ENCODE results near the gene SLC43A2. TPM values are rescaled to one million over a fixed set of nuclear protein-coding genes. Genes with fewer than 3 reads are reported as not detected.

SLC43A2 gene
- polyA plus RNA-seq, 4 donors: 2.9 to 31.5 (median 9.9) TPM

DNA sequence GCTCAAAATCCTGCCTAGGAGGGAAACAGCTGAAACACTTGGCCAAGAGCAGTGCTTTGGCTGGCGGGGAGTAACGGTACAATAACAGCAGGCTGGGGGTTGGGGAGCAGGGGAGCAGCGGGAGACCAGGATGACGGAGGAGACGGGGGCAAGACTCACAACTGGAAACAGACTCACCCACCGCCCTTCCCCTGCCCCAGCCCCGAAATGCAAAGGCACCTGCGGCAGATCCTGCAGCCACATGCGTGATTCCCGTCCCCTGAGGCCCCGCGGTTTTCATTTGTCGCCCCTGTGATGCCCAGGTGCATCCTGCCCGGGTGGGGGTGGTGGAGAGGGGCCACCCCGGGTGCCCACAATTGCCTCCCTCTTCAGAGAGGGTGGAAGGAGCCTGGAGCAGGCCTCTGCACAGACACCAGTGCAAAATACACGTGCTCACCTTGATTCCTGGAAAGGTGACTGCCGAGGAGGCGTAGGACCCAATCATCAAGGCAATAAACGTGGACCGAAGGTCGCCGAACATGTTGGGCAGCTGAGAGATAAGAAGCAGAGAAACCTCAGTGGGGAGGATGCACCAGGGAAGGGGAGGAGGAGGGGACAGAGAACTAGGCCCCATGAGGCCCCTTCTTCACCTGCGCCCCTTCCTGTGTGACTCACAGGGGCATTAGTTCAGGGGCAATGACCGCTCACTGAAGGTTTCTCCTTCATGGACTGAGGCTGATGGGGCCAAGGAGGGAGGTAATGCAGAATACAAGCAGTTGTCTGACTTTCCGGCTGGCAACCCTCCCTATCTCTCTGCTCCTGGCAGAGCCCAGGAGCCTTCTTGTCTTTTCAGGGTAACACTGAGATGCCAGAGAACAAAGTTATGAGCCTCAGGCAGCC, 35.6 kb downstream of the SLC43A2 start:
- Histone ChIP-seq H3K27me3 (ENCODE audit: control insufficient read depth in 3 of 3, insufficient read depth in 3 of 3, low read length in 3 of 3) (no peaks in the 10 kb centered on the region), H3K9me3 (ENCODE audit: control insufficient read depth in 2 of 2, insufficient read depth in 1 of 2, low read depth in 1 of 2, low read length in 1 of 2) (no peaks in the 10 kb centered on the region), H3K36me3 (ENCODE audit: control insufficient read depth in 3 of 3, insufficient read depth in 2 of 3, low read depth in 1 of 3, low read length in 3 of 3) (peaks cover 0 to 74% (median 0%) of the 10 kb centered on the region in 3 donors), H3K4me3 (ENCODE audit: low read depth in 1 of 3, low read length in 3 of 3) (no peak overlapping the region), H3K27ac (ENCODE audit: low read depth in 1 of 3, low read length in 2 of 3) (peak overlapping the region; percentile 29 to 86 (median 85)), H3K4me1 (ENCODE audit: control insufficient read depth in 3 of 3, insufficient read depth in 2 of 3, low read depth in 1 of 3, low read length in 2 of 3) (peaks cover 5 to 68% (median 26%) of the 10 kb centered on the region in 3 donors)
- FAIRE-seq: peak; percentile 47
- peak; percentile 98 to 99 for DNase-seq
- WGBS, 3 donors: 14 to 49% (median 31%) methylated on average over 21 to 25 of the region's 25 CpGs

- H3K4me3 ChIP-seq (ENCODE audit: low read depth in 1 of 3, low read length in 3 of 3): no peak overlapping the region
- WGBS, 3 donors: 71 to 87% (median 87%) methylated on average over 25 to 40 of the region's 40 CpGs
- FAIRE-seq (no peak), DNase-seq (no peak)
- H3K36me3 ChIP-seq (ENCODE audit: control insufficient read depth in 3 of 3, insufficient read depth in 2 of 3, low read depth in 1 of 3, low read length in 3 of 3): peaks cover 0 to 78% (median 0%) of the 10 kb centered on the region in 3 donors
- H3K27ac ChIP-seq (ENCODE audit: low read depth in 1 of 3, low read length in 2 of 3): no peak overlapping the region
- no peaks in the 10 kb centered on the region for H3K27me3 ChIP-seq (ENCODE audit: control insufficient read depth in 3 of 3, insufficient read depth in 3 of 3, low read length in 3 of 3)
- H3K4me1 ChIP-seq (ENCODE audit: control insufficient read depth in 3 of 3, insufficient read depth in 2 of 3, low read depth in 1 of 3, low read length in 2 of 3): peaks cover 5 to 59% (median 26%) of the 10 kb centered on the region in 3 donors
- no peaks in the 10 kb centered on the region for H3K9me3 ChIP-seq (ENCODE audit: control insufficient read depth in 2 of 2, insufficient read depth in 1 of 2, low read depth in 1 of 2, low read length in 1 of 2)
Observed at GRCh38 chr17:1591474-1592090, 37.1 kb downstream of the SLC43A2 start.

- FAIRE-seq (no peak), DNase-seq (no peak)
- Histone ChIP-seq H3K36me3 (ENCODE audit: control insufficient read depth in 3 of 3, insufficient read depth in 2 of 3, low read depth in 1 of 3, low read length in 3 of 3) (peaks cover 0 to 78% (median 0%) of the 10 kb centered on the region in 3 donors), H3K9me3 (ENCODE audit: control insufficient read depth in 2 of 2, insufficient read depth in 1 of 2, low read depth in 1 of 2, low read length in 1 of 2) (no peaks in the 10 kb centered on the region), H3K27ac (ENCODE audit: low read depth in 1 of 3, low read length in 2 of 3) (peak overlapping the region; percentile 77 to 96 (median 89)), H3K4me3 (ENCODE audit: low read depth in 1 of 3, low read length in 3 of 3) (no peak overlapping the region), H3K27me3 (ENCODE audit: control insufficient read depth in 3 of 3, insufficient read depth in 3 of 3, low read length in 3 of 3) (no peaks in the 10 kb centered on the region), H3K4me1 (ENCODE audit: control insufficient read depth in 3 of 3, insufficient read depth in 2 of 3, low read depth in 1 of 3, low read length in 2 of 3) (peaks cover 5 to 57% (median 26%) of the 10 kb centered on the region in 3 donors)
- WGBS, 3 donors: 78 to 83% (median 79%) methylated on average over 30 to 38 of the region's 38 CpGs
Observed at GRCh38 chr17:1590747-1591473, 37.7 kb downstream of the SLC43A2 start.

- Histone ChIP-seq H3K27me3 (ENCODE audit: control insufficient read depth in 3 of 3, insufficient read depth in 3 of 3, low read length in 3 of 3) (no peaks in the 10 kb centered on the region), H3K4me3 (ENCODE audit: low read depth in 1 of 3, low read length in 3 of 3) (peak overlapping the region in 1 of 3 donors; percentile 17), H3K4me1 (ENCODE audit: control insufficient read depth in 3 of 3, insufficient read depth in 2 of 3, low read depth in 1 of 3, low read length in 2 of 3) (peaks cover 5 to 53% (median 26%) of the 10 kb centered on the region in 3 donors), H3K27ac (ENCODE audit: low read depth in 1 of 3, low read length in 2 of 3) (peak overlapping the region; percentile 77 to 96 (median 89)), H3K9me3 (ENCODE audit: control insufficient read depth in 2 of 2, insufficient read depth in 1 of 2, low read depth in 1 of 2, low read length in 1 of 2) (no peaks in the 10 kb centered on the region), H3K36me3 (ENCODE audit: control insufficient read depth in 3 of 3, insufficient read depth in 2 of 3, low read depth in 1 of 3, low read length in 3 of 3) (peaks cover 0 to 78% (median 4%) of the 10 kb centered on the region in 3 donors)
- FAIRE-seq (no peak), DNase-seq (peak; percentile 91 to 97)
- WGBS, 3 donors: 21 to 46% (median 32%) methylated on average over 19 of the region's 19 CpGs
Observed at GRCh38 chr17:1590029-1590746, 38.4 kb downstream of the SLC43A2 start.

- DNase-seq (no peak), FAIRE-seq (no peak)
- Histone ChIP-seq H3K27ac (ENCODE audit: low read depth in 1 of 3, low read length in 2 of 3) (peak overlapping the region in 1 of 3 donors; percentile 77), H3K4me3 (ENCODE audit: low read depth in 1 of 3, low read length in 3 of 3) (no peak overlapping the region), H3K4me1 (ENCODE audit: control insufficient read depth in 3 of 3, insufficient read depth in 2 of 3, low read depth in 1 of 3, low read length in 2 of 3) (peaks cover 5 to 48% (median 23%) of the 10 kb centered on the region in 3 donors), H3K9me3 (ENCODE audit: control insufficient read depth in 2 of 2, insufficient read depth in 1 of 2, low read depth in 1 of 2, low read length in 1 of 2) (no peaks in the 10 kb centered on the region), H3K36me3 (ENCODE audit: control insufficient read depth in 3 of 3, insufficient read depth in 2 of 3, low read depth in 1 of 3, low read length in 3 of 3) (peaks cover 0 to 84% (median 4%) of the 10 kb centered on the region in 3 donors), H3K27me3 (ENCODE audit: control insufficient read depth in 3 of 3, insufficient read depth in 3 of 3, low read length in 3 of 3) (no peaks in the 10 kb centered on the region)
- 90 to 93% (median 91%) methylated on average over 33 of the region's 33 CpGs for WGBS, 3 donors
Observed at GRCh38 chr17:1588821-1589585, 39.6 kb downstream of the SLC43A2 start.

DNA sequence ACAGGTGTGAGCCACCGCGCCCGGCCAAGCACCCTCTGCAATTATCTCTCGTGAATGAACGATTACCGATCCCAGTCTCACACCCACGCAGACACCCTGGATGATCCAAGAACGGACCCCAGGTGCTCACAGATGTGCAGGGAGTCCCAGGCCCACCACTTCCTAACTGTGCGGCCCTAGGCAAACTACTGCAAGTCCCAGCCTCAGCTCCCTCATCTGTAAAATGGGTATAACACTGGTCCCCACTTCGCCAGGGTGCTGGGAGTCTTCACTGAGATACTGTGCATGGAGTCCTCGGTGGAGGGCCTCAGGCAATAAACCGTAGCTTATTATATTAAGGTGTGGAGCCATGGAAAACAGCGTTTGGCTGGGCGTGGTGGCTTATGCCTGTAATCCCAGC, 44.5 kb downstream of the SLC43A2 start:
- no peaks in the 10 kb centered on the region for H3K9me3 ChIP-seq (ENCODE audit: control insufficient read depth in 2 of 2, insufficient read depth in 1 of 2, low read depth in 1 of 2, low read length in 1 of 2)
- 89 to 93% (median 90%) methylated on average over 14 of the region's 14 CpGs for WGBS, 3 donors
- peaks cover 2 to 3% (median 2%) of the 10 kb centered on the region in 3 donors for H3K4me1 ChIP-seq (ENCODE audit: control insufficient read depth in 3 of 3, insufficient read depth in 2 of 3, low read depth in 1 of 3, low read length in 2 of 3)
- peaks cover 0 to 95% (median 4%) of the 10 kb centered on the region in 3 donors for H3K36me3 ChIP-seq (ENCODE audit: control insufficient read depth in 3 of 3, insufficient read depth in 2 of 3, low read depth in 1 of 3, low read length in 3 of 3)
- H3K27me3 ChIP-seq (ENCODE audit: control insufficient read depth in 3 of 3, insufficient read depth in 3 of 3, low read length in 3 of 3): no peaks in the 10 kb centered on the region
- DNase-seq (no peak), FAIRE-seq (no peak)
- H3K27ac ChIP-seq (ENCODE audit: low read depth in 1 of 3, low read length in 2 of 3): no peak overlapping the region
- H3K4me3 ChIP-seq (ENCODE audit: low read depth in 1 of 3, low read length in 3 of 3): no peak overlapping the region

DNA sequence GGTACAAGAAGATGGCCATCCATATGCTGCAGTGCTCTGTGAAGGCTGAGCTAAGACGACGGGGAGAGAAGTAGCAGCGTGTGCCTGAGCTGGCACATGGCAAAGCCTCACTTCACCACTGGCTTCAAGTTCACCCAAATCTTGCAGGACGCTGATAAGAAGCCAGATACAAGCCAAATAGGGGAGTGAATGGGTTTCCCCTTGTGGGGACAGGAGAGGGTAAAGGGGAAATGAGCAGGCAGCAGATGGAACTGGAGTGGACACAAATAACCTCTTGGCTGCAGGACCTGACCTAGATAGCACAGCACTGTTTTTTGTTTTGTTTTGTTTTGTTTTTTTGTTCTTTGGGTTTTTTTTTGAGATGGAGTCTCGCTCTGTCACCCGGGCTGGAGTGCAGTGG, 45.1 kb downstream of the SLC43A2 start:
- no peak for FAIRE-seq

More for the DNA sequence above, 45.1 kb downstream of the SLC43A2 start:
- no peaks in the 10 kb centered on the region for H3K9me3 ChIP-seq (ENCODE audit: control insufficient read depth in 2 of 2, insufficient read depth in 1 of 2, low read depth in 1 of 2, low read length in 1 of 2)
- H3K27ac ChIP-seq (ENCODE audit: low read depth in 1 of 3, low read length in 2 of 3): no peak overlapping the region
- H3K4me1 ChIP-seq (ENCODE audit: control insufficient read depth in 3 of 3, insufficient read depth in 2 of 3, low read depth in 1 of 3, low read length in 2 of 3): peaks cover 0 to 3% (median 2%) of the 10 kb centered on the region in 3 donors
- H3K36me3 ChIP-seq (ENCODE audit: control insufficient read depth in 3 of 3, insufficient read depth in 2 of 3, low read depth in 1 of 3, low read length in 3 of 3): peaks cover 0 to 92% (median 4%) of the 10 kb centered on the region in 3 donors
- H3K4me3 ChIP-seq (ENCODE audit: low read depth in 1 of 3, low read length in 3 of 3): no peak overlapping the region
- no peak for DNase-seq
- WGBS, 3 donors: 79 to 85% (median 79%) methylated on average over 6 of the region's 6 CpGs
- no peaks in the 10 kb centered on the region for H3K27me3 ChIP-seq (ENCODE audit: control insufficient read depth in 3 of 3, insufficient read depth in 3 of 3, low read length in 3 of 3)
